Tongue (tissue), 2 donors: Measurements from ENCODE around the gene FRMD4A. TPM values are rescaled to one million over a fixed set of nuclear protein-coding genes. Genes with fewer than 3 reads are reported as not detected.
A peak's percentile ranks its signal among the peaks of the same experiment; 100 is the strongest.

Experiments
- DNase-seq: peaks from one replicate; pipeline ENCODE4 v3.0.0-alpha.2; 2015
- total RNA-seq: library from RNA; depleted of rRNA; stranded (reverse); fragments of >200 nt; gene quantifications from one replicate; pipeline ENCODE4 v1.2.3, GENCODE V29; 2014

Gene FRMD4A
- total RNA-seq, 1 donor from 2014 or later = 29.5 TPM

GRCh38 chr10:13671904-13672303 lies 658.8 kb downstream of the FRMD4A start:
- DNase-seq = no peak

- peak; percentile 43 for DNase-seq
Measured at GRCh38 chr10:13670311-13670710, 660.4 kb downstream of the FRMD4A start.

- no peak for DNase-seq
Measured at GRCh38 chr10:13669901-13670300, 660.8 kb downstream of the FRMD4A start.

GRCh38 chr10:13669182-13669855 lies 661.4 kb downstream of the FRMD4A start:
- DNase-seq = no peak

GRCh38 chr10:13668126-13668525 lies 662.6 kb downstream of the FRMD4A start:
- no peak for DNase-seq

GRCh38 chr10:13665516-13666262 lies 665.0 kb downstream of the FRMD4A start:
- no peak for DNase-seq

GRCh38 chr10:13661256-13661655 lies 669.5 kb downstream of the FRMD4A start:
- peak; percentile 81 for DNase-seq

GRCh38 chr10:13660551-13660920 lies 670.2 kb downstream of the FRMD4A start:
- DNase-seq = peak; percentile 47

GRCh38 chr10:13659887-13660550 lies 670.7 kb downstream of the FRMD4A start:
- peak; percentile 90 for DNase-seq

- DNase-seq = no peak
Measured at GRCh38 chr10:13658871-13659685, 671.6 kb downstream of the FRMD4A start.

GRCh38 chr10:13658264-13658663 lies 672.5 kb downstream of the FRMD4A start:
- no peak for DNase-seq

GRCh38 chr10:13657101-13657680 lies 673.5 kb downstream of the FRMD4A start:
- DNase-seq = no peak

GRCh38 chr10:13656337-13657100 lies 674.2 kb downstream of the FRMD4A start:
- DNase-seq = no peak

GRCh38 chr10:13654846-13655245 lies 675.9 kb downstream of the FRMD4A start:
- no peak for DNase-seq

- DNase-seq = no peak
Measured at GRCh38 chr10:13654118-13654830, 676.5 kb downstream of the FRMD4A start.

GRCh38 chr10:13652860-13653259 lies 677.9 kb downstream of the FRMD4A start:
- no peak for DNase-seq

GRCh38 chr10:13651969-13652720 lies 678.6 kb downstream of the FRMD4A start:
- no peak for DNase-seq

- DNase-seq = no peak
Measured at GRCh38 chr10:13650961-13651360, 679.8 kb downstream of the FRMD4A start.

- no peak for DNase-seq
Measured at GRCh38 chr10:13649844-13650520, 680.7 kb downstream of the FRMD4A start.
